SJCRH30 (cell line): ENCODE measurements around the gene PRSS53. TPM values are rescaled to one million over a fixed set of nuclear protein-coding genes. Genes with fewer than 3 reads are reported as not detected.

Experiments
- DNase-seq, 2 experiments: peaks; one replicate each; pipeline ENCODE4 v3.0.0-alpha.2; 2015 to 2020
- H3K27ac ChIP-seq: fragments of 250-450 bp; sonication (Bioruptor Pico); 2 replicates; pipeline ENCODE4 v1.5.1; 2020; ENCODE audit warnings: mild to moderate bottlenecking, moderate library complexity
- H3K27me3 ChIP-seq: fragments of 250-450 bp; sonication (Bioruptor Pico); 2 replicates; pipeline ENCODE4 v1.5.1; 2020; ENCODE audit warnings: mild to moderate bottlenecking, moderate library complexity
- H3K36me3 ChIP-seq: fragments of 250-450 bp; sonication (Bioruptor Pico); 2 replicates; pipeline ENCODE4 v1.5.1; 2020; ENCODE audit warnings: mild to moderate bottlenecking, moderate library complexity
- H3K4me1 ChIP-seq: fragments of 250-450 bp; sonication (Bioruptor Pico); 2 replicates; pipeline ENCODE4 v1.5.1; 2020; ENCODE audit warnings: mild to moderate bottlenecking, moderate library complexity
- H3K4me3 ChIP-seq: fragments of 250-450 bp; sonication (Bioruptor Pico); 2 replicates; pipeline ENCODE4 v1.5.1; 2020; ENCODE audit warnings: mild to moderate bottlenecking, moderate library complexity
- H3K9me3 ChIP-seq: fragments of 250-450 bp; sonication (Bioruptor Pico); replicated peaks from 2 replicates; pipeline ENCODE4 v1.5.1; 2020; ENCODE audit warnings: mild to moderate bottlenecking, moderate library complexity
- total RNA-seq: library from RNA; depleted of rRNA; stranded (reverse); fragments of >200 nt; shearing (Covaris generic); gene quantifications from 2 replicates; pipeline ENCODE4 v1.2.3, GENCODE V29; 2014

Gene PRSS53
- total RNA-seq, 1 experiment from 2014 or later: 4.3 TPM

DNA sequence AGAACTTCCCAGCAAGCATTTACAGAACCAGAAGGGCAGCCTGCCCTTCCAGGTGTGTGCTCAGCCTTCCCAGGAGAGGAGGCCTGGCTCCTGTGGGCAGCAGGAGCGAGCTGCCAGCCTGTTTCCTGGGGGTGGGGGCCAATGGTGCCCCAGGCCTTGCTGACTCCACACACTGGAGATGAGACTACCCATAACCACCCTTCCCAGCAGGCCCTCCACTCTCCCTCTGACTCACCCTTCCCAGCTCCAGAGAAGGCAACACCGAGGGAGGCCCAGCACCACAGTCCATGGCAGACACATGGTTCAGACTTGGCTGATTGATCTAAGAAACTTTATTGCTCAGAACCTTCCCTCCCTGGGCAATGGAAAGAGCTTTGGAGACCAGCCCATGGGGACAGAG is 1.8 kb upstream of the PRSS53 start:
- Histone ChIP-seq H3K27me3 (no peaks in the 10 kb centered on the region), H3K27ac (no peak overlapping the region), H3K4me3 (no peak overlapping the region), H3K36me3 (peaks cover 11% of the 10 kb centered on the region), H3K4me1 (peaks cover 31% of the 10 kb centered on the region), H3K9me3 (no peaks in the 10 kb centered on the region)
- DNase-seq: no peak

- no peak for DNase-seq
- peaks cover 45% of the 10 kb centered on the region for H3K4me1 ChIP-seq
- no peak overlapping the region for H3K4me3 ChIP-seq
- no peak overlapping the region for H3K27ac ChIP-seq
- H3K36me3 ChIP-seq: peaks cover 11% of the 10 kb centered on the region
- H3K9me3 ChIP-seq: no peaks in the 10 kb centered on the region
- no peaks in the 10 kb centered on the region for H3K27me3 ChIP-seq
These were observed 456 bp upstream of the PRSS53 start for GRCh38 chr16:31089199-31089598.

DNA sequence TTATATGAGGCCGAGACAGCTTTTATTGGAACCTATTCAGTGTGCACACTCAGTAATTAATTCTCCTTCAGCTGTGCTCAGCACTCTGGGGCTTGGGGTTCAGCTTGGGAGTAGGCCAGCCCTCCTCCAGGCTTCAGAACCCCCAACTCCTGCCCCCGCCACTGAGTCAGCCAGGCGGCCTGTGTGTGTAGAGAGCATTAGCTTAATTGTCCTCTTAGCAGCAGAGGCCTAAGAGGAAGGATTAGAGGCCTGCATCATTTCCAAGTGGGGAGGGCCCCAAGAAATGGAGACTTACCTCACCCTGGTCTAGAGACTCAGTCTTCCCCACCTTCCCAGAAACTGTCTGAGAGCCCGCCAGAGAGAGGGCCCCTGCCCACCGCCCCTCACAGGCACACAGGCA is 772 bp downstream of the PRSS53 start:
- DNase-seq: no peak
- peaks cover 49% of the 10 kb centered on the region for H3K4me1 ChIP-seq
- no peak overlapping the region; the same call in 1 of the 2 replicates for H3K27ac ChIP-seq
- H3K27me3 ChIP-seq: no peaks in the 10 kb centered on the region
- H3K9me3 ChIP-seq: no peaks in the 10 kb centered on the region
- peaks cover 15% of the 10 kb centered on the region for H3K36me3 ChIP-seq
- H3K4me3 ChIP-seq: no peak overlapping the region

GRCh38 chr16:31087481-31087880 is 1.3 kb downstream of the PRSS53 start:
- no peak for DNase-seq
- H3K27me3 ChIP-seq: no peaks in the 10 kb centered on the region

GRCh38 chr16:31086629-31086906 is 2.2 kb downstream of the PRSS53 start:
- Histone ChIP-seq H3K36me3 (peaks cover 14% of the 10 kb centered on the region), H3K27ac (peak overlapping the region; percentile 76)

More at GRCh38 chr16:31087481-31087880, 1.3 kb downstream of the PRSS53 start:
- peaks cover 49% of the 10 kb centered on the region for H3K4me1 ChIP-seq
- peaks cover 15% of the 10 kb centered on the region for H3K36me3 ChIP-seq
- H3K4me3 ChIP-seq: no peak overlapping the region
- no peaks in the 10 kb centered on the region for H3K9me3 ChIP-seq
- no peak overlapping the region for H3K27ac ChIP-seq

GRCh38 chr16:31085873-31086628 is 2.7 kb downstream of the PRSS53 start:
- Histone ChIP-seq H3K4me3 (peak overlapping the region; percentile 33), H3K4me1 (peaks cover 49% of the 10 kb centered on the region), H3K36me3 (peaks cover 11% of the 10 kb centered on the region), H3K27ac (peak overlapping the region; percentile 76), H3K9me3 (no peaks in the 10 kb centered on the region), H3K27me3 (no peaks in the 10 kb centered on the region)
- DNase-seq: peak; percentile 94 to 96

More at GRCh38 chr16:31086629-31086906, 2.2 kb downstream of the PRSS53 start:
- H3K9me3 ChIP-seq: no peaks in the 10 kb centered on the region
- no peaks in the 10 kb centered on the region for H3K27me3 ChIP-seq
- peaks cover 49% of the 10 kb centered on the region for H3K4me1 ChIP-seq
- DNase-seq: no peak
- H3K4me3 ChIP-seq: peak overlapping the region; percentile 33; the same call in 1 of the 2 replicates

- Histone ChIP-seq H3K4me1 (peaks cover 49% of the 10 kb centered on the region), H3K27ac (peak overlapping the region; percentile 76), H3K9me3 (no peaks in the 10 kb centered on the region), H3K4me3 (peak overlapping the region; percentile 33), H3K27me3 (no peaks in the 10 kb centered on the region), H3K36me3 (peaks cover 11% of the 10 kb centered on the region)
- no peak for DNase-seq
These were observed 3.3 kb downstream of the PRSS53 start for GRCh38 chr16:31085411-31085810.

- Histone ChIP-seq H3K27me3 (no peaks in the 10 kb centered on the region), H3K36me3 (peaks cover 18% of the 10 kb centered on the region), H3K4me1 (peaks cover 49% of the 10 kb centered on the region), H3K4me3 (peak overlapping the region; percentile 33), H3K27ac (peak overlapping the region; percentile 76), H3K9me3 (no peaks in the 10 kb centered on the region)
- peak; percentile 78 to 80 for DNase-seq
These were observed 4.0 kb downstream of the PRSS53 start for GRCh38 chr16:31084584-31085302.

DNA sequence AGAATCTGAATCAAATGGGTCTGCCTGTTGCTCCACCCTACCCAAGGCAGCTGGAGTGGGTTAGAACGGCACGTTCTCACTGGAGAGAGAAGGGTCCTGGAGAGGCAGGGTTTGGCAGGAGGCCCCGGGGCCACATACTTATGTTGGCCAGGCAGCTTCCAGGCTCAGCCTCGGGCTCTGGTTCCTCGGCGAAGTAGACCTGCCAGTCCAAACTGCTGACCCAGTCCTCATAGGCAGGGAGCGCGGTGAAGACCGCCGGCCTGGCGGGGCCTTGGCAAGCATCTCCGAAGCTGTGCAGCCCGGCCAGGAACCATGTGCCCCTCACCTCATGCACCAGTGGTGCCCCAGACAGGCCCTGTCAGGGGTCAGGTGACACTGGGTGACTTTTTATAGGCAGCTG is 4.8 kb downstream of the PRSS53 start:
- Histone ChIP-seq H3K27ac (no peak overlapping the region), H3K27me3 (no peaks in the 10 kb centered on the region), H3K36me3 (peaks cover 25% of the 10 kb centered on the region), H3K9me3 (no peaks in the 10 kb centered on the region), H3K4me3 (no peak overlapping the region), H3K4me1 (peaks cover 49% of the 10 kb centered on the region)
- DNase-seq: no peak

DNA sequence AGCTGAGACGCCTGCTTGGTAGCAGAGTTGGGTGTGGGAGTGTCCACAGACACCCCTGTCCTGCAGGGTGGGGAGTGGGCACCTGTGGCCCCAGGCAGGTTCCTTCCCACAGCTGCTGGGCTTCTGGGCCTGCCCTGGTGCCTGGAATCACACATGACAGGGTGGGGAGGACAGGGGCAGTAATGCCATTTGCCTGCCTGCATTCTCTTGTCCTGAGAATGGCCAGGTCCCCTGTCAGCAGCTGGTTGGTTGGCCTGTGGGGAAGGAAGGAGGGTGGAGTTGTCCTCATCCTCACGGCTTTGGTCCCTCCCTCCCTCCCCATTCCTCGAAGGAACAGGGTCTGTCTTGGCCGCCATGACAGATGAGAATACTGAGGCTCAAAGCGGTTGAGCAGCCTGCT is 5.2 kb downstream of the PRSS53 start:
- H3K9me3 ChIP-seq: no peaks in the 10 kb centered on the region

DNA sequence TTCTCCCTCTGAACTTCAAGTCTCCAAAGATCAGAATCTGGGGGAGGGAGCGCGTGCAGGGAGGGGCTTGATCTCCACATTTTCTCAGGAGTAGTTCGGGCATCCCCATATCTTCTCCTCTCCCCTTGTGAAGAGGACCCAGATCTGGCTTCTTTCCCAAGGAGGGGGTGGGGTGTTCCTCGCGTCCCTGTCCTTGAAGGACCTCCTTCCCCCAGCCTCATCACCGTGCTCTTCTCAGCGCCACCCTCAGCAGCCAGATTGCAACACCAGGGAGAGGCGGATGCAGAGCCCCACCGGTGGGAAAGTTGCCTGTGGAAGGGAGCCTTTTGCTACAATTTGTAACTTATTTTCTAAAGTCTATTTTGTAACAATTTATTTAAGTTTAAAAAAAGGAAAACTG is 5.7 kb downstream of the PRSS53 start:
- no peak for DNase-seq
- Histone ChIP-seq H3K27me3 (no peaks in the 10 kb centered on the region), H3K9me3 (no peaks in the 10 kb centered on the region), H3K4me1 (peaks cover 41% of the 10 kb centered on the region), H3K4me3 (no peak overlapping the region), H3K36me3 (peaks cover 34% of the 10 kb centered on the region), H3K27ac (no peak overlapping the region)

More for the DNA sequence above, 5.2 kb downstream of the PRSS53 start:
- Histone ChIP-seq H3K27ac (no peak overlapping the region), H3K36me3 (peaks cover 30% of the 10 kb centered on the region), H3K27me3 (no peaks in the 10 kb centered on the region), H3K4me3 (no peak overlapping the region), H3K4me1 (peaks cover 45% of the 10 kb centered on the region)
- no peak for DNase-seq

DNA sequence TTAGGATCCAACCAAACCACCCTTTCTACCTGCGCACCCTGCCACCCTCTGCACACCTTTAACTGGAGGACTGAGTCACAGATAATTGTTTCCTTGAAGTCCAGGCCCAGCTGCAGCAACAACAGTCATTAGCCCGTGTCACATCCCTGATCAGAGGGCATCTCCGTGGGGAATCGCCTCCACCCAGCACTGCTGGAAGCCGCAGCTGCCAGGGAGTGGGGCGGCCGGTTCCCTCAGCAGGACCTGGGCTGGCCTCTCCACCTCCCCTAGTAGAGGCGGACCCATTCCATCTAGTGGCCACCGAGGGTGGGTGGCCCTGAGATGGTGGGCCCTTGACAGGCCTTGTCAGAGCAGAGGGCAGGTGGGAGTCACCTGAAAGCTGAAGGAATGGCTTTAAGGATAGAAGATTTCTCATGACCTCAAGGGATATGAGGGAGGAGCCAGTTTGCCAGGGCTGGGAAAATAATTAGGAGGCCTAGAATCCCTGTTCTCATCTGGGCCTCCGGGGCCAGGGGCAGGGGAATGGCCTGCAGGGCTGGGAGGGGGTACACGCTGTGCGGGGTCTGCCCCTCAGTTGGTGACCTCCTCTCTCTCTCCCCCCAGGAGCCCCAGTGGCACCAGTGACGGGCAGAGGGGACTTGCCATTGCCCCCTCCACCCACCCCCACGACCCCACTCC is 6.2 kb downstream of the PRSS53 start:
- H3K9me3 ChIP-seq: no peaks in the 10 kb centered on the region
- H3K4me1 ChIP-seq: peaks cover 36% of the 10 kb centered on the region
- DNase-seq: no peak
- no peak overlapping the region for H3K27ac ChIP-seq
- no peak overlapping the region for H3K4me3 ChIP-seq
- peaks cover 40% of the 10 kb centered on the region for H3K36me3 ChIP-seq
- no peaks in the 10 kb centered on the region for H3K27me3 ChIP-seq

- H3K4me1 ChIP-seq: peaks cover 28% of the 10 kb centered on the region
- H3K36me3 ChIP-seq: peaks cover 48% of the 10 kb centered on the region
These were observed 7.1 kb downstream of the PRSS53 start for GRCh38 chr16:31081428-31082351.

DNA sequence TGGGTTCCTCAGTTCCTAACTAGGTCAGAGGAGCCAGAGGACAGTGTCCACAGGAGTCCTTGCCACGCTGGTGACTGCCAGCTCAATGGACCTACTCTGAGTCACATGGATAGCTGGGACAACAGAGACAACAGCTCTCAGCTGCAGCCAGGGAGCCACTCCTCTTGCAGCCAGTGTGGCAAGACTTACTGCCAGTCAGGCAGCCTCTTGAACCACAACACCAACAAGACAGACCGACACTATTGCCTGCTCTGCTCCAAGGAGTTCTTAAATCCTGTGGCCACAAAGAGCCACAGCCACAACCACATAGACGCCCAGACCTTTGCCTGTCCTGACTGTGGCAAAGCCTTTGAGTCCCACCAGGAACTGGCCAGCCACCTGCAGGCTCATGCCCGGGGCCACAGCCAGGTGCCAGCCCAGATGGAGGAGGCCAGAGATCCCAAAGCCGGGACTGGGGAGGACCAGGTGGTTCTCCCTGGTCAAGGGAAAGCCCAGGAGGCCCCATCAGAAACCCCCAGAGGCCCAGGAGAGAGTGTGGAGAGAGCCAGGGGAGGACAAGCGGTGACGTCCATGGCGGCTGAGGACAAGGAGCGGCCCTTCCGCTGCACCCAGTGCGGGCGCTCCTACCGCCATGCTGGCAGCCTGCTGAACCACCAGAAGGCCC is 7.9 kb downstream of the PRSS53 start:
- DNase-seq: no peak
- Histone ChIP-seq H3K4me1 (peaks cover 20% of the 10 kb centered on the region), H3K9me3 (no peaks in the 10 kb centered on the region), H3K4me3 (no peak overlapping the region), H3K27ac (no peak overlapping the region), H3K36me3 (peaks cover 49% of the 10 kb centered on the region), H3K27me3 (no peaks in the 10 kb centered on the region)

More at GRCh38 chr16:31081428-31082351, 7.1 kb downstream of the PRSS53 start:
- no peak for DNase-seq
- Histone ChIP-seq H3K27ac (no peak overlapping the region), H3K9me3 (no peaks in the 10 kb centered on the region), H3K4me3 (no peak overlapping the region), H3K27me3 (no peaks in the 10 kb centered on the region)
